Hematopoietic multipotent progenitor cell treated with erythropoietin and hydrocortisone succinate and interleukin-3 and kit ligand, for 17 days (in vitro differentiated cells): ENCODE results near the gene MAP6D1.

Experiments used
- DNase-seq: peaks from one replicate; pipeline ENCODE4 v3.0.0-alpha.2; 2015; ENCODE audit warnings: low spot score

Gene MAP6D1

GRCh38 chr3:183825456-183826161, at the start of gene MAP6D1:
Gene MAP6D1 (minus strand): TSS chr3:183825577. CDS start chr3:183825547, 30 bp downstream.
- DNase-seq: peak; percentile 31

DNA sequence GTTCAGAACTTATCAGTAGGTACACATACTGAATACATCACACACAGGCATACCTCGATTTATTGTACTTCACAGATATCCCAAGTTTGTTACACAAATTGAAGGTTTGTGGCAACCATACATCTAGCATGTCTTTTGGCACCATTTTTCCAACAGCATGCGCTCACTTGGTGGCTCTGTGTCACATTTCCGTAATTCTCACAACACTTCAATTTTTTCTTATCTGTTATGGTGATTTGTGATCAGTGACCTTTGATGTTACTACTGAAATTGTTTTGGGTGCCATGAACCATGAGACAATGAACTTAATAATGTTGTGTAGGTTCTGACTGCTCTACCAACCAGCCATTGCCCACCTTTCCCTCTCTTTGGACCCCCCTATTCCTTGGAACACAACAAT, 48.5 kb upstream of the MAP6D1 start:
- no peak for DNase-seq

- no peak for DNase-seq
Measured at GRCh38 chr3:183871541-183871940, 46.2 kb upstream of the MAP6D1 start.

DNA sequence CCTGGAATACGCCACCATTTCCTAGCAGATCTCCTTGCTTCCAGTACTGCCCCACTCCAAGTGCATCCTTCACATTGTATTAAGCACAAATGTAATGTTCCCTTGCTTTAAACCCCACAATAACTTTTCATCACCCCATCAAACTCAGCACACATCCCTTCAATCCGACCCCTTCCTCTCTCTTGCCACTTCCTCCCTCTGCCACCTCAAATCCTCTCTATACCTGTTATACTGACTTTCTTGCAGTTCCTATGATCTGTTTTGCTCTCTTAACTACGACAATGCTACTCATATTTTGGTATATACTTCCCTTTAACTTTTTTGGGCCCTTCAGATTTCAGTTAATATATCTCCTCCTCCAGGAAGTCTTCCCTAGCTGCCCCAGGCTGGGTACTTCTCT, 45.2 kb upstream of the MAP6D1 start:
- DNase-seq: no peak

DNA sequence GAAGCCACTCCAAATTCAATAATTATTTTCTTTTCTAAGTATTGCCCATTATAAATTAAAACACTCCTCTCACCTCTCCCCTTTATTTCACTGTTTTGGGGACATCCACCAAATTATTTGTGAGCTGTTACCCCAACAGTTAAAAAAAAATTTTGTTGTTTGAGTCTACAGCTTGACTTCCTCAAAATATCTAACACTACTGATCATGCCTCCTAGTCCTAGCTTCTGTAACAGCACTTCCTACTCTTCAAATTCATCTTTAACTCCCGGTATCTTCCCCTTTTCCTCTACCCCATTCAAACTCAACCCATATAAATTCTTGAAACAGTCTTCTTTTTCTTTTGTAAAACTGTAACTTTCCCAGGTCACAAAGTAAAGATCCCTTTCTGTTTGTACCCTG, 43.4 kb upstream of the MAP6D1 start:
- no peak for DNase-seq

DNA sequence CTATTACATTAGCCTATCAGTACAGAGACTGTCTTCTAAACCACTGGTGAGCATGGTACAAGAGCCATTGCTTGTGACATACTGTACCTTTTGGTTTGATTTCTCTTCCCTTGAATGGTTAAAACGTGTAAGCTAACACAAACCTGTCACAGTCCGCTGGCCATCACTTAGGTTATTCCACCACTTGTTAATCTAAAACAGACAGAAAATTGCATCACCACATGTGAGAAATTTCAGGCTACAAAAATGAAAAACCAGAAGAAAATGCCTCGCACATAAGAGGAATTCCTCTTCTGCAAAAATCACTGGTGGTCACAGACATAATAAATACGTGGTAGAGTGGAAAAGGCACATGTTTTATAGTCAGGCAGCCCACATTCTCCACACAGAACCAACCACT, 37.2 kb upstream of the MAP6D1 start:
- no peak for DNase-seq

- DNase-seq: no peak
Measured at GRCh38 chr3:183857863-183858262, 32.5 kb upstream of the MAP6D1 start.

- DNase-seq: no peak
Measured at GRCh38 chr3:183854318-183855035, 29.1 kb upstream of the MAP6D1 start.

GRCh38 chr3:183845608-183846288, 20.4 kb upstream of the MAP6D1 start:
- DNase-seq: no peak

DNA sequence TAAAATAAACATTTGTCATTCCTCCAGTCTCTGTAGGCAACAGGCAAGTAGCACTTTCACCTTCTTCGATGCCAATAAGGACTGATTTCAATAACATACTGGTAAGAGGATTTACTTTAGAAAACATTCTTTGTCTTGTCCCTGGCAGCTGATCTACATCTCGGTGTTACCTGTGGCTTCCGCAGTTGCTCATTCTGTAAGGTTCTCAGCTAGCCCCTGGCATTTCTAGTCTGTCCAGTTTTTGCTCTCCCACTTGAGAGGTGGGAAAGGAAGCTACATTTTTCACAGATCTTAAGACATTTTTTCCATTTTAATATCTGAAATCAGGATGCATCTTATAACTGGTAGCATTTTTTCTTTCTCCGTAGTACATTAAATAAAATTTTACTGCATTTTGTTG, 19.7 kb upstream of the MAP6D1 start:
- no peak for DNase-seq

- no peak for DNase-seq
Measured at GRCh38 chr3:183844606-183845005, 19.2 kb upstream of the MAP6D1 start.

GRCh38 chr3:183839751-183840150, 14.4 kb upstream of the MAP6D1 start:
- no peak for DNase-seq

DNA sequence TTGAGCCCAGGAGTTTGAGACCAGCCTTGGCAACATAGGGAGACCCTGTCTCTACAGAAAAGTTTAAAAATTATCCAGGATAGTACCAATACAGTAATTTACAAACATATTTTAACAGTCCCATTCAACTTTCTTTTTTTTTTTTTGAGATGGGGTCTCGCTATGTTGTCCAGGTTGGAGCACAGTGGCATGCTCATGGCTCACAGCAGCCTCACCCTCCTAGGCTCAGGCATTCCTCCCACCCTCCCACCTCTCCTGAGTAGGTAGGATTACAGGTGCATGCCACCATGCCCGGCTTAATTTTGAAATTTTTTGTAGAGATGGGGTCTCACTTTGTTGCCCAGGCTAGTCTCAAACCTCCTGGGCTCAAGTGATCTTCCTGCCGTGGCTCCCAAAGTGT, 12.5 kb upstream of the MAP6D1 start:
- DNase-seq: no peak

DNA sequence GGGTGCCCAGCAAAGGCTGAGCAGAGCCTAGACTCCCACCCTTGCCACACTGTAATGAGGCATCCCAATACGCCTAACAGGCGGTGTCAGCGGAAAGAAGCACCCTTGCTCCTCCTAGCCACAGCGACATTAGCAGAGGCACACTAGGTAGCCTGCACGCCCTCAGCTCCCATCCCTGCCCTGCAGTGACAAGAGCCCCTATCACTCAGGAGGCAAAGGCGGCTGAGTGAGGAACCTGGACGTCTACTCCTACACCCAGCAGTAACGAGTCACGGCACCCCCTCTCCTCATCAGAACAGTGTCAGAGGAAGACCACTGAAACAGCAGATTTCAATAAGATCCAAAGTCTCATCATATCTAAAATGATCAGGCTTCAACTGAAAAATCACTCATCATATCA, 12.0 kb upstream of the MAP6D1 start:
- no peak for DNase-seq

DNA sequence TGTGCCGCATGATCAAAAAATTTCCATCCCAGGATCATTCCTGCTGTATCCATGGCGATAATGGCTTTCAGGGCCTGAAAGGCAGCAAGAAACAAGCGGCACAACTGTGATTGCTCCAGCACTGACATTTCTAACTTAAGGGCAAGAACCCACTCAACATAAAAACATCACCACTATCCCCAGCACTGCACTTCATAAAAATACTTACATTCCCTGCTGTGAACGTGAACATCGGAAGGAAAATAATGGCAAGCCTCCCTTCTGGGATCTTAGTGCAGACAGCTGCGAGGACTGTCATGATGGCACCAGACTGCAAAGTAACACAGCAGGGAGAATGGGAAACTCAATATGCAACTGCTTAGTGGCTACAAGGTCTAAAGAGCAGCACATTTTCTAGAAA, 8.1 kb upstream of the MAP6D1 start:
- DNase-seq: no peak

GRCh38 chr3:183830187-183830586, 4.8 kb upstream of the MAP6D1 start:
- DNase-seq: no peak

- no peak for DNase-seq
Measured at GRCh38 chr3:183829466-183829865, 4.1 kb upstream of the MAP6D1 start.

GRCh38 chr3:183828538-183828870, 3.1 kb upstream of the MAP6D1 start:
- no peak for DNase-seq

DNA sequence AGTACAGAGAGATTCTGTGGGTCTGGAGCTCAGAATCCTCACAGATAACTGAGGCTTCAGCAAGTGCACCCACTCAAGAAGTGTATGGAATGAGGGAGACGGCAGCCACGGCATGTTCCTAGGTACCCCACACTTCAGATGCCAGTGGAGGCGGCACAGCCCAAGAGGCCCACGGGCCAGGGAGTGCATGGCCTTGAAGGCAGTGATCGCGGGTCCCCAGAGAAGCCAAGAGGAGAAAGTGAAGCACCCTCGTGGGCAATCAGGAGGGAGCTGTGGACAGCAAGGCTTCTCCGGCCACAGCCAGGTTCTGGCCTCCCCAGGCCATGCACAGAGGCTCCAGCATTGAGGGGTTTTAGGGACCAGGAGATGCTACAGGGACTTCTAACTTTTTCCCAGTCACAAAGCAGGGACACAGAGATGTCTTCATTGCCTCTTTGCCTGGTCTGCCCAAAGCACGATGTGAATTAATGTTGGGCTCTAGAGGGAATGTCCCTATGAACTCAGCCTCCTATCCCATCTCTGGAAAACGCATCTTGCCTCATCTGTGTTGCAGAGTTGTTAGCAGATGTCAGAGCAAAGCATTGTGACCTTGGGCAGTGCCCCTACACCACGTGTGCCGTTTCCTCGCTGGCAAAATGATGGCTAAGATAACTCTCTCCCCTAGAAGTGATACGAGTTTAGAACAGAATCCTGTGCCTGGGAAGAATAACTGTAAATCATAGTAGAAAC, 2.6 kb upstream of the MAP6D1 start:
- no peak for DNase-seq

DNA sequence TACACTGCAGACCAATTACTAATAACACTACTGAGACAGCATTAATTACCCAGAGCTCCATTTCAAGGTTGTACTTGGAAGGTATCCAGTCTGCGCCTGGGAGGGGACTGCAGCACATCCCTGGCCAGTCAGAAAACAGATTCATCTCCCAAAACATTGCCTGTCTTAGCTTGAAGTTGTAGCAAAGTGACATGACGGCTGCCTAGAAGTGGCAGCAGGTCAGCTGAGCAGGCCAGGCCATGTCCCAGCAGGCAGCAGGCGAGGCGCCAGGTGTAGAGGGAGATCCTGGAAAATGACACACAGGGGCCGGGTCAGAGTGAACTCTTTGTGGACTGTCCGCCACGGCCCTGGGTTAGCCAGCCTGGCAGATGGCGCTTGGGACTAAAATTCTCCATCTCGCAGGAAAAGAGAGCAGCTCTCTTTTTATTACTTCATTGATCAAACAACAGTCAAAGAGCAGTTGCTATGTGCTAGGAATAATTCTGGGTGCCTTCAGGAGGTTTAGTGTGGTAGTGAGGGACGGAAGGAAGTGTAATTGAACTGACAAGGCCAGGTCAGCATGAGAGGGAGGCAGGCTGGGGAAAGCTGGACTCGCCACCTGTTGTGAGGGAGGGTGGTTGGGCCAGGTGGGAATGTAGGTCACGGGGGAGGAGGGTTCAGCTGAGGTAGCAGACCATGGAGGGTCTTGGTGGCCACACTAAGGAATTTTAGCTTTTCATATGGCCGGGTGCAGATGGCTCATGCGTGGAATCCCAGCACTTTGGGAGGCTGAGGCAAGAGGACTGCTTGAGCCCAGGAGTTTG, 1.3 kb upstream of the MAP6D1 start:
- DNase-seq: no peak

DNA sequence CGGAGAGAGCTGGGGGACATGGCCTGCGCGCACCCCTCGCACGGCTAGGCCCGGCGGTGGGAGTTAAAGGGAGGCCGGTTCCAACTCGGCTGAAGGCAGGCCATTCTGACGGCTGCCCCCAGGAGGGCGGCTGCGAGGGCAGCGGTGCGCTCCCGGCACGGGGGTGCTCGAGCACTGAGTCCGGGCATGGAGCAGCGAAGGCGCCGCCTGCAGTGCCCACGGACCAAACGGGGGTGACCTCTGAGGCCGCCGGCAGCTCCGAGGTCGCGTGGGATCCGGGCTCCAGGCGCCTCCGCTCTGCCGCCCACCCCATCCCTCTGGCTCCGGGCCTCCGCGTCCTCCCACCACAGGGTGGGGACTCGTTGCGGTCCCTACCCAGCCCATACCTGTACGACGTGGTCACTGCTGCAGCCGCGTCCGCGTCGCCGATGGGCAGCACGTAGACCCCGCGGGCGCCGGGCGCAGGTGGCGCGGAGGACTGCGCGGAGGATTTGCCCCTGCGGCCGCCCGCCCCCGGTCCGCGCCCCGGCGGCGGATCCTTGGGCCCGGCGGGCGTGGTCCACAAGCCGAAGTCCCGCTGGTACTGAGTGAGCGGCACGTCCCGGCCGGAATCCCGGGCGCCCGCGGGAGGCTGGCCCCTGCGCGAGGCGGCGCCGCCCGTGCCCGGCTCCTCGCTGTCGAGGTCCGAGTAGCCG, 469 bp downstream of the MAP6D1 start:
- no peak for DNase-seq
